PC-9 (cell line): ENCODE results near the gene DLK1.

ENCODE experiments used
- EZH2 ChIP-seq: fragments of 200-600 bp; sonication (generic); IDR thresholded peaks from 2 replicates; pipeline ENCODE4 v1.8.0; 2017; ENCODE audit warnings: antibody characterized with exemption, low read depth
- TF ChIP-seq, protein P1 (sequence below): fragments of 200-600 bp; sonication (generic); conservative IDR thresholded peaks from 2 replicates; pipeline ENCODE4 v1.6.1; 2017; ENCODE audit warnings: mixed run types, antibody characterized with exemption, mild to moderate bottlenecking, moderate library complexity

DNA sequence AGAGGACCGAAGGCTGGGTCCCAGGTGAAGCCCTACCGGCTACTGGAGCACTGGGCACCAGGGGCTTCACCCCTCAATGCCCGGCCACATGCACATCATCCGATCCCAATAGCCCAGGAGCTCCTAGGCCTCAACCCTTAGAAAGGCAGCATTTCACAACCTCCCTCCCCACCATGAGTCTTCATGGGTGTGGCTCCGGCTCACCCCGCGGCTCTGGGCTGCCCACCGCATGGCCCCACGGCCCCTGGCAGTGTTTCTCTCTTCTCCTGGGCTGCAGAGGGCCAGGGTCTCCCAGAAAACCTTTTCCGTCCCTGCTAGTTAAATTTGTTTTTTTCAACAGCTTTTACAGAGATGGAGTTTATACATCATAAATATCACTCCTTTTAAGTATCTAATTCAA, 28.6 kb upstream of the DLK1 start:
- TF ChIP-seq, protein P1, sequence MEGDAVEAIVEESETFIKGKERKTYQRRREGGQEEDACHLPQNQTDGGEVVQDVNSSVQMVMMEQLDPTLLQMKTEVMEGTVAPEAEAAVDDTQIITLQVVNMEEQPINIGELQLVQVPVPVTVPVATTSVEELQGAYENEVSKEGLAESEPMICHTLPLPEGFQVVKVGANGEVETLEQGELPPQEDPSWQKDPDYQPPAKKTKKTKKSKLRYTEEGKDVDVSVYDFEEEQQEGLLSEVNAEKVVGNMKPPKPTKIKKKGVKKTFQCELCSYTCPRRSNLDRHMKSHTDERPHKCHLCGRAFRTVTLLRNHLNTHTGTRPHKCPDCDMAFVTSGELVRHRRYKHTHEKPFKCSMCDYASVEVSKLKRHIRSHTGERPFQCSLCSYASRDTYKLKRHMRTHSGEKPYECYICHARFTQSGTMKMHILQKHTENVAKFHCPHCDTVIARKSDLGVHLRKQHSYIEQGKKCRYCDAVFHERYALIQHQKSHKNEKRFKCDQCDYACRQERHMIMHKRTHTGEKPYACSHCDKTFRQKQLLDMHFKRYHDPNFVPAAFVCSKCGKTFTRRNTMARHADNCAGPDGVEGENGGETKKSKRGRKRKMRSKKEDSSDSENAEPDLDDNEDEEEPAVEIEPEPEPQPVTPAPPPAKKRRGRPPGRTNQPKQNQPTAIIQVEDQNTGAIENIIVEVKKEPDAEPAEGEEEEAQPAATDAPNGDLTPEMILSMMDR = no peak
- no peak for TF ChIP-seq EZH2
